ENCODE data around the gene FAM149A.

Gene FAM149A

GRCh38 chr4:186128842-186129241, 24.3 kb downstream of the FAM149A start:
- no peak overlapping the region for H3K4me3 ChIP-seq (ENCODE audit: low read length)
- no peak for DNase-seq (ENCODE audit: low read depth)
- no peak for TF ChIP-seq CTCF (conservative IDR thresholded peaks at IDR 0.05; ENCODE audit: low read length)

- no peak for DNase-seq (ENCODE audit: low read depth)
- no peak for TF ChIP-seq CTCF (conservative IDR thresholded peaks at IDR 0.05; ENCODE audit: low read length)
- no peak overlapping the region for H3K4me3 ChIP-seq (ENCODE audit: low read length)
These were observed 27.4 kb downstream of the FAM149A start for GRCh38 chr4:186131935-186132334.

- peak; percentile 3 for DNase-seq (ENCODE audit: low read depth)
- no peak overlapping the region for H3K4me3 ChIP-seq (ENCODE audit: low read length)
- peak; percentile 16; the same call in 1 of the 2 replicates for TF ChIP-seq CTCF (conservative IDR thresholded peaks at IDR 0.05; ENCODE audit: low read length)
These were observed 28.2 kb downstream of the FAM149A start for GRCh38 chr4:186132577-186133242.

GRCh38 chr4:186134257-186134656, 29.8 kb downstream of the FAM149A start:
- H3K4me3 ChIP-seq (ENCODE audit: low read length) = no peak overlapping the region
- no peak for TF ChIP-seq CTCF (conservative IDR thresholded peaks at IDR 0.05; ENCODE audit: low read length)
- no peak for DNase-seq (ENCODE audit: low read depth)

- DNase-seq (ENCODE audit: low read depth) = no peak
- no peak overlapping the region for H3K4me3 ChIP-seq (ENCODE audit: low read length)
- no peak for TF ChIP-seq CTCF (conservative IDR thresholded peaks at IDR 0.05; ENCODE audit: low read length)
These were observed 30.4 kb downstream of the FAM149A start for GRCh38 chr4:186134861-186135260.

GRCh38 chr4:186137196-186137794, 32.8 kb downstream of the FAM149A start:
- peak; percentile 23 for DNase-seq (ENCODE audit: low read depth)
- H3K4me3 ChIP-seq (ENCODE audit: low read length) = 0 out of 2 replicates have a peak overlapping the region, but pooled peaks have one; percentile 23
- peak; percentile 68 for TF ChIP-seq CTCF (conservative IDR thresholded peaks at IDR 0.05; ENCODE audit: low read length)

All from AG10803 (cell line).